ENCODE data around the gene SAMD7. TPM values are rescaled to one million over a fixed set of nuclear protein-coding genes. Genes with fewer than 3 reads are reported as not detected.

The SAMD7 gene
- total RNA-seq, 3 donors from 2014 or later (not counting 1 experiment from before 2014, with no cell fraction given): not detected

- no peak overlapping the region for H3K4me3 Mint-ChIP-seq
- H3K27ac Mint-ChIP-seq: no peak overlapping the region
- no peaks in the 10 kb centered on the region for H3K4me1 Mint-ChIP-seq
- H3K9me3 ChIP-seq (ENCODE audit: control insufficient read depth, insufficient read depth, low read length): no peaks in the 10 kb centered on the region
- H3K9me3 Mint-ChIP-seq: no peaks in the 10 kb centered on the region
- TF ChIP-seq, protein P1, sequence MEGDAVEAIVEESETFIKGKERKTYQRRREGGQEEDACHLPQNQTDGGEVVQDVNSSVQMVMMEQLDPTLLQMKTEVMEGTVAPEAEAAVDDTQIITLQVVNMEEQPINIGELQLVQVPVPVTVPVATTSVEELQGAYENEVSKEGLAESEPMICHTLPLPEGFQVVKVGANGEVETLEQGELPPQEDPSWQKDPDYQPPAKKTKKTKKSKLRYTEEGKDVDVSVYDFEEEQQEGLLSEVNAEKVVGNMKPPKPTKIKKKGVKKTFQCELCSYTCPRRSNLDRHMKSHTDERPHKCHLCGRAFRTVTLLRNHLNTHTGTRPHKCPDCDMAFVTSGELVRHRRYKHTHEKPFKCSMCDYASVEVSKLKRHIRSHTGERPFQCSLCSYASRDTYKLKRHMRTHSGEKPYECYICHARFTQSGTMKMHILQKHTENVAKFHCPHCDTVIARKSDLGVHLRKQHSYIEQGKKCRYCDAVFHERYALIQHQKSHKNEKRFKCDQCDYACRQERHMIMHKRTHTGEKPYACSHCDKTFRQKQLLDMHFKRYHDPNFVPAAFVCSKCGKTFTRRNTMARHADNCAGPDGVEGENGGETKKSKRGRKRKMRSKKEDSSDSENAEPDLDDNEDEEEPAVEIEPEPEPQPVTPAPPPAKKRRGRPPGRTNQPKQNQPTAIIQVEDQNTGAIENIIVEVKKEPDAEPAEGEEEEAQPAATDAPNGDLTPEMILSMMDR (IDR thresholded peaks at IDR 0.05): no peak
- no peaks in the 10 kb centered on the region for H3K4me1 ChIP-seq (ENCODE audit: control insufficient read depth, insufficient read depth, low read length)
- H3K36me3 Mint-ChIP-seq: no peaks in the 10 kb centered on the region
- WGBS (ENCODE audit: insufficient coverage): 94% methylated on average over 3 of the region's 3 CpGs
- no peak overlapping the region for H3K4me3 ChIP-seq (ENCODE audit: low read length)
- no peak for ATAC-seq
- H3K27ac ChIP-seq (ENCODE audit: low read length): no peak overlapping the region
- H3K27me3 Mint-ChIP-seq (ENCODE audit: low read depth in 2 of 2): peaks cover 0 to 2% of the 10 kb centered on the region in 2 donors
- DNase-seq: no peak
- intact Hi-C loops (cut with micrococcal nuclease): no loop called here
- H3K36me3 ChIP-seq (ENCODE audit: control insufficient read depth, insufficient read depth, low read length): no peaks in the 10 kb centered on the region
- H3K27me3 ChIP-seq (ENCODE audit: control insufficient read depth, insufficient read depth, low read length): no peaks in the 10 kb centered on the region
These were observed 2.0 kb downstream of the SAMD7 start for GRCh38 chr3:169913323-169913722.

- TF ChIP-seq, protein P1 (IDR thresholded peaks at IDR 0.05): no peak
- peaks cover 0 to 2% of the 10 kb centered on the region in 2 donors for H3K27me3 Mint-ChIP-seq (ENCODE audit: low read depth in 2 of 2)
- no peak overlapping the region for H3K4me3 Mint-ChIP-seq
- Histone ChIP-seq H3K4me3 (ENCODE audit: low read length) (no peak overlapping the region), H3K4me1 (ENCODE audit: control insufficient read depth, insufficient read depth, low read length) (no peaks in the 10 kb centered on the region), H3K27me3 (ENCODE audit: control insufficient read depth, insufficient read depth, low read length) (no peaks in the 10 kb centered on the region), H3K36me3 (ENCODE audit: control insufficient read depth, insufficient read depth, low read length) (no peaks in the 10 kb centered on the region), H3K9me3 (ENCODE audit: control insufficient read depth, insufficient read depth, low read length) (no peaks in the 10 kb centered on the region), H3K27ac (ENCODE audit: low read length) (no peak overlapping the region)
- intact Hi-C loops (cut with micrococcal nuclease): no loop called here
- no peak overlapping the region for H3K27ac Mint-ChIP-seq
- H3K4me1 Mint-ChIP-seq: no peaks in the 10 kb centered on the region
- H3K36me3 Mint-ChIP-seq: no peaks in the 10 kb centered on the region
- no peak for DNase-seq
- no peaks in the 10 kb centered on the region for H3K9me3 Mint-ChIP-seq
- ATAC-seq: no peak
- WGBS (ENCODE audit: insufficient coverage): 90% methylated on average over 2 of the region's 2 CpGs
These were observed 2.9 kb downstream of the SAMD7 start for GRCh38 chr3:169914321-169914720.

DNA sequence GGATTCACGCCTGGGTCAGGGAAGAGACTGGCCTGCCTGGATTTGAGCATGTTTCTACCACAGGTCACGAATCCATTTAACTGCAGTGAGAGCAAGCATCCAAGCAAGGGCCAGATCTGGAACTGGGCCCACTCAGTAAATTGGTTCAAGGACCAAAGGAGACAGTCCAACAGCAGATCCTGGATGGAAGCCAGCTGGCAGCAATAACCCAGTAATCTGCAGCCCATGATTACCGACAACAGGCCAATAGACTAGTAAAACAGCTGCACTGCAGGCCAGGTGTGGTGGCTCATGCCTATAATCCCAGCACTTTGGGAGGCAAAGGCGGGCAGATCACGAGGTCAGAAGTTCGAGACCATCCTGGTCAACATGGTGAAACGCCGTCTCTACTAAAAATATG lies 11.8 kb downstream of the SAMD7 start:
- Histone ChIP-seq H3K4me3 (ENCODE audit: low read length) (no peak overlapping the region), H3K27ac (ENCODE audit: low read length) (no peak overlapping the region), H3K36me3 (ENCODE audit: control insufficient read depth, insufficient read depth, low read length) (no peaks in the 10 kb centered on the region), H3K9me3 (ENCODE audit: control insufficient read depth, insufficient read depth, low read length) (no peaks in the 10 kb centered on the region), H3K4me1 (ENCODE audit: control insufficient read depth, insufficient read depth, low read length) (no peaks in the 10 kb centered on the region), H3K27me3 (ENCODE audit: control insufficient read depth, insufficient read depth, low read length) (no peaks in the 10 kb centered on the region)
- no peaks in the 10 kb centered on the region for H3K9me3 Mint-ChIP-seq
- WGBS (ENCODE audit: insufficient coverage): 72% methylated on average over 8 of the region's 8 CpGs
- no peaks in the 10 kb centered on the region for H3K36me3 Mint-ChIP-seq
- intact Hi-C loops (cut with micrococcal nuclease): no loop called here
- H3K4me3 Mint-ChIP-seq: no peak overlapping the region
- no peak overlapping the region for H3K27ac Mint-ChIP-seq
- TF ChIP-seq, protein P1 (IDR thresholded peaks at IDR 0.05): no peak
- DNase-seq: no peak
- no peaks in the 10 kb centered on the region for H3K4me1 Mint-ChIP-seq
- ATAC-seq: no peak
- H3K27me3 Mint-ChIP-seq (ENCODE audit: low read depth in 2 of 2): peaks cover 0 to 13% of the 10 kb centered on the region in 2 donors

- TF ChIP-seq, protein P1 (IDR thresholded peaks at IDR 0.05): no peak
- Mint-ChIP-seq H3K27ac (no peak overlapping the region), H3K27me3 (ENCODE audit: low read depth in 2 of 2) (peaks cover 0 to 13% of the 10 kb centered on the region in 2 donors), H3K9me3 (no peaks in the 10 kb centered on the region), H3K36me3 (no peaks in the 10 kb centered on the region), H3K4me1 (no peaks in the 10 kb centered on the region), H3K4me3 (no peak overlapping the region)
- no peaks in the 10 kb centered on the region for H3K27me3 ChIP-seq (ENCODE audit: control insufficient read depth, insufficient read depth, low read length)
- no peaks in the 10 kb centered on the region for H3K4me1 ChIP-seq (ENCODE audit: control insufficient read depth, insufficient read depth, low read length)
- ATAC-seq (no peak), DNase-seq (no peak)
- intact Hi-C loops (cut with micrococcal nuclease): no loop called here
- 95% methylated on average over 1 of the region's 1 CpG for whole genome bisulfite sequencing (ENCODE audit: insufficient coverage)
- no peak overlapping the region for H3K4me3 ChIP-seq (ENCODE audit: low read length)
- H3K27ac ChIP-seq (ENCODE audit: low read length): no peak overlapping the region
- H3K36me3 ChIP-seq (ENCODE audit: control insufficient read depth, insufficient read depth, low read length): no peaks in the 10 kb centered on the region
- H3K9me3 ChIP-seq (ENCODE audit: control insufficient read depth, insufficient read depth, low read length): no peaks in the 10 kb centered on the region
These were observed 12.5 kb downstream of the SAMD7 start for GRCh38 chr3:169923831-169924230.
